Lung (tissue), 12 donors: ENCODE data around the gene FBXL13. TPM values are rescaled to one million over a fixed set of nuclear protein-coding genes. Genes with fewer than 3 reads are reported as not detected.
"Not testable (repeated sequence)": the region's sequence is repeated elsewhere in the genome, so short reads cannot be mapped to it uniquely, and the experiment has no call there.

ENCODE experiments used
- ATAC-seq: fragments of 200-7000 bp; cut with Tn5 transposase; one replicate; pipeline ENCODE4 v1.9.1; 2020; ENCODE audit warnings: moderate number of reproducible peaks; ENCODE audit not compliant: insufficient read depth, low FRiP score
- DNase-seq, 3 donors: peaks; one replicate each; pipeline ENCODE4 v3.0.0-alpha.2; 2013 to 2017
- H3K27ac ChIP-seq, 2 donors: one replicate each; pipeline ENCODE4 v1.5.1; 2013; ENCODE audit warnings: mild to moderate bottlenecking in 2 of 2, moderate library complexity in 2 of 2, control low read depth in 1 of 2, inconsistent platforms in 1 of 2, low read depth in 1 of 2, low read length in 1 of 2
- H3K27me3 ChIP-seq, 3 donors: one replicate each; pipeline ENCODE4 v1.5.1; 2013; ENCODE audit warnings: low read length in 2 of 3; ENCODE audit not compliant: control insufficient read depth in 3 of 3, insufficient read depth in 3 of 3
- H3K36me3 ChIP-seq, 4 donors: one replicate each; pipeline ENCODE4 v1.5.1; 2013; ENCODE audit warnings: low read length in 4 of 4, mild to moderate bottlenecking in 1 of 4, moderate library complexity in 1 of 4; ENCODE audit not compliant: control insufficient read depth in 4 of 4, insufficient read depth in 4 of 4
- H3K4me1 ChIP-seq, 5 donors: one replicate each; pipeline ENCODE4 v1.5.1; 2013; ENCODE audit warnings: low read length in 5 of 5, mild to moderate bottlenecking in 2 of 5, moderate library complexity in 1 of 5; ENCODE audit not compliant: control insufficient read depth in 5 of 5, insufficient read depth in 5 of 5
- H3K4me3 ChIP-seq: one replicate; pipeline ENCODE4 v1.5.1; 2013; ENCODE audit warnings: mild to moderate bottlenecking, control low read depth, moderate library complexity
- H3K9ac ChIP-seq, 2 donors: one replicate each; pipeline ENCODE4 v1.5.1; 2013; ENCODE audit warnings: low read length in 2 of 2, control low read depth in 1 of 2; ENCODE audit not compliant: insufficient read depth in 1 of 2
- H3K9me3 ChIP-seq, 4 donors: one replicate each; pipeline ENCODE4 v1.5.1; 2013; ENCODE audit warnings: low read length in 3 of 4, mild to moderate bottlenecking in 1 of 4, moderate library complexity in 1 of 4; ENCODE audit not compliant: control insufficient read depth in 4 of 4, insufficient read depth in 3 of 4
- CTCF ChIP-seq: IDR thresholded peaks from 2 replicates; pipeline ENCODE4 v1.5.1; 2012; ENCODE audit warnings: mild to moderate bottlenecking; ENCODE audit errors: control extremely low read depth, extremely low read depth
- WGBS, 2 donors: extraction: QIAGEN DNeasy Blood & Tissue Kit; methylation state at CpG; one replicate each; pipeline ENCODE4 v1.1.7; 2013; 5-methylcytosine and 5-hydroxymethylcytosine counted together
- polyA plus RNA-seq, 2 donors: library from polyadenylated mRNA; stranded (reverse); fragments of 200-250 nt; gene quantifications; one replicate each; pipeline ENCODE4 v1.2.1, GENCODE V29; 2013
- total RNA-seq, 2 donors: library from RNA; depleted of rRNA in 1 of 2; stranded (reverse); fragments of >200 nt in 1 of 2; gene quantifications; one replicate each; pipeline ENCODE4 v1.2.1, GENCODE V29; 2014 to 2021
- donor health status: control.
- donor health status: control.
- donor health status: Bipolar disorder and iron deficiency.
- donor health status: healthy.
- donor health status: DM: yes; HTN: yes; CAD: no.

The FBXL13 gene
- total and polyA plus RNA-seq, 4 donors, result 0.61 to 12.3 (median 3.7) TPM

DNA sequence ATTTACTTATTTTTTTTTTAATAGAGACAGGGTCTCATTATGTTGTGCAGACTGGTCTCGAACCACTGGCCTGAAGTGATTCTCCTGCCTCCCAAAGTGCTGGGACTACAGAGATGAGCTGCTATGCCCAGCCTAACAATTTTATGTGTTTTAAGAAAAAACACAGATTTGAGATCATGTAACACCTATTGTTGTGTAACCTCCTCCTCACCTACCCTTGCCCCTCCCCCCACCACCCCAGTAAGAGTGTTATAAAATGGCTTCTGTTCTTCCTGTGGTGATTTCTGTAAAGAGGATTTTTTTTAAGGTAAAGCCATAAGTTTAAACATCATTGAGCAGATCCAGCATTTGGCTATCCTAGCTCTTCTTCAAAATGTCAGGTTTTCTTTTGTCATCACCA is 7.9 kb upstream of the FBXL13 start:
- Histone ChIP-seq H3K36me3 (peaks cover 0 to 20% (median 6%) of the 10 kb centered on the region in 4 donors), H3K9me3 (no peaks in the 10 kb centered on the region), H3K27me3 (no peaks in the 10 kb centered on the region), H3K4me3 (no peak overlapping the region), H3K4me1 (peaks cover 0 to 1% (median 0%) of the 10 kb centered on the region in 5 donors), H3K27ac (no peak overlapping the region), H3K9ac (no peak overlapping the region)
- no peak for TF ChIP-seq CTCF
- WGBS, 2 donors, result 100% methylated on average over 1 of the region's 1 CpG
- DNase-seq (no peak), ATAC-seq (no peak)

GRCh38 chr7:103080923-103081322 is 6.3 kb upstream of the FBXL13 start:
- no peak for TF ChIP-seq CTCF
- Histone ChIP-seq H3K4me3 (no peak overlapping the region), H3K9me3 (no peaks in the 10 kb centered on the region), H3K4me1 (peaks cover 0 to 3% (median 3%) of the 10 kb centered on the region in 5 donors), H3K36me3 (peaks cover 0 to 20% (median 3%) of the 10 kb centered on the region in 4 donors), H3K9ac (no peak overlapping the region), H3K27ac (no peak overlapping the region), H3K27me3 (no peaks in the 10 kb centered on the region)
- no peak for DNase-seq
- ATAC-seq, result no peak
- WGBS, 2 donors, result 97 to 98% methylated on average over 2 of the region's 2 CpGs

DNA sequence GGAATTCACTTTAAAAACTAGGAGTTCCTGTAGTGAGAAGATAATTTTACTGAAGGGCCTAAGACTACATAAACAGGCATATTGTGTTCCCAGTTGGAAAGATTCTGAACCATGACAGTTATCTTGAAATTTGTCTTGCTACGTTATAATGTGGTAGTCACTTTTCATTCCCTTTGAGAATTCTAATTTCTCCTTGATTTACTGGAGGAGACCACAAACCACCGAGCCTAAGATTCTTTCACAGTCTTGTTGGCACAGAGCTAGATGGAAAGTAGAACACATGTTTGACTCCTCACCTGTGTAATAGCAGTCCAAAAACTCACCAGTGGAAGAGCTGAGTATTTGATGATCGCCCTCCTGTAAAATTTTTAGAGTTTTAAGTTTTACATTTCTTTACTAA is 5.2 kb upstream of the FBXL13 start:
- Histone ChIP-seq H3K27ac (no peak overlapping the region), H3K9me3 (no peaks in the 10 kb centered on the region), H3K4me3 (no peak overlapping the region), H3K36me3 (peaks cover 0 to 20% (median 2%) of the 10 kb centered on the region in 4 donors), H3K4me1 (peaks cover 0 to 7% (median 3%) of the 10 kb centered on the region in 5 donors), H3K27me3 (no peaks in the 10 kb centered on the region), H3K9ac (no peak overlapping the region)
- no peak for TF ChIP-seq CTCF
- WGBS, 2 donors, result 89 to 91% methylated on average over 3 of the region's 3 CpGs
- no peak for ATAC-seq
- DNase-seq, result no peak

DNA sequence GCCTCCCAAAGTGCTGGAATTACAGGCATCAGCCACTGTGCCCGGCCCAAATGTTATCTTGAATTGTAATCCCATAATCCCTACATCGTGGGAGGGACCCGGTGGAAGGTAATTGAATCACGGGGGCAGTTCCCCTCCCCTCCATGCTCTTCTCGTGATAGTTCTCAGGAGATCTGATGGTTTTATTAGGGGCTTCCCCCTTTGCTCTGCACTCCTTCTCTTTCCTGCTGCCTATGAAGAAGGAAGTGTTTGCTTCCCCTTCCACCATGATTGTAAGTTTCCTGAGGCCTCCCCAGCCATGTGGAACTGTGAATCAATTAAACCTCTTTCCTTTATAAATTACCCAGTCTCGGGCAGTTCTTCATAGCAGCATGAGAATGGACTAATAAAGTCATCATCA is 3.6 kb upstream of the FBXL13 start:
- H3K27ac ChIP-seq, H3K27me3 ChIP-seq, ATAC-seq, H3K9ac ChIP-seq, DNase-seq, H3K9me3 ChIP-seq, H3K4me3 ChIP-seq: not testable (repeated sequence)
- peaks cover 3 to 12% (median 8%) of the 10 kb centered on the region in 5 donors for H3K4me1 ChIP-seq
- H3K36me3 ChIP-seq, result peaks cover 0 to 12% (median 0%) of the 10 kb centered on the region in 4 donors
- 67 to 80% methylated on average over 6 of the region's 6 CpGs for WGBS, 2 donors
